ENCODE data around the gene RNF111. TPM values are rescaled to one million over a fixed set of nuclear protein-coding genes. Genes with fewer than 3 reads are reported as not detected.

RNF111 gene
- total RNA-seq, 1 experiment from 2014 or later, result 55.2 TPM

DNA sequence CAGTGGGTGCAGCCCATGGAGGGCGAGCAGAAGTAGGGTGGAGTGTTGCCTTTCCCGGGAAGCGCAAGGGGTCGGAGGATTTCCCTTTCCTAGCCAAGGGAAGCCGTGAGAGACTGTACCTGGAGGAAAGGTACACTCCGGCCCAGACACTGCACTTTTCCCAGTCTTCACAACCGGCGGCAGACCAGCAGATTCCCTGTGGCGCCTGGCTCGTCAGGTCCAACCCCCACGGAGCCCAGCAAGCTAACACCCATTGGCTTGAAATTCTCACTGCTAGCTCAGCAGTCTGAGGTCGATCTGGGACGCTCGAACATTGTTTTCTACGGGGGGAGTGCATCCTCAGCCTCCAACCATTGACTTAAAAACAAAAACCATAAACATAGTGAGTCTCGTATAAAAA lies 144.0 kb downstream of the RNF111 start:
- Mint-ChIP-seq H3K4me1 (ENCODE audit: low read depth, unreplicated experiment) (no peaks in the 10 kb centered on the region), H3K36me3 (ENCODE audit: insufficient read depth, unreplicated experiment) (peaks cover 99% of the 10 kb centered on the region), H3K27ac (ENCODE audit: unreplicated experiment) (no peak overlapping the region), H3K4me3 (ENCODE audit: low read depth, unreplicated experiment) (no peak overlapping the region), H3K9me3 (ENCODE audit: low read depth, unreplicated experiment) (peaks cover 20% of the 10 kb centered on the region), H3K27me3 (ENCODE audit: unreplicated experiment) (no peaks in the 10 kb centered on the region)
- TF ChIP-seq, protein P1, sequence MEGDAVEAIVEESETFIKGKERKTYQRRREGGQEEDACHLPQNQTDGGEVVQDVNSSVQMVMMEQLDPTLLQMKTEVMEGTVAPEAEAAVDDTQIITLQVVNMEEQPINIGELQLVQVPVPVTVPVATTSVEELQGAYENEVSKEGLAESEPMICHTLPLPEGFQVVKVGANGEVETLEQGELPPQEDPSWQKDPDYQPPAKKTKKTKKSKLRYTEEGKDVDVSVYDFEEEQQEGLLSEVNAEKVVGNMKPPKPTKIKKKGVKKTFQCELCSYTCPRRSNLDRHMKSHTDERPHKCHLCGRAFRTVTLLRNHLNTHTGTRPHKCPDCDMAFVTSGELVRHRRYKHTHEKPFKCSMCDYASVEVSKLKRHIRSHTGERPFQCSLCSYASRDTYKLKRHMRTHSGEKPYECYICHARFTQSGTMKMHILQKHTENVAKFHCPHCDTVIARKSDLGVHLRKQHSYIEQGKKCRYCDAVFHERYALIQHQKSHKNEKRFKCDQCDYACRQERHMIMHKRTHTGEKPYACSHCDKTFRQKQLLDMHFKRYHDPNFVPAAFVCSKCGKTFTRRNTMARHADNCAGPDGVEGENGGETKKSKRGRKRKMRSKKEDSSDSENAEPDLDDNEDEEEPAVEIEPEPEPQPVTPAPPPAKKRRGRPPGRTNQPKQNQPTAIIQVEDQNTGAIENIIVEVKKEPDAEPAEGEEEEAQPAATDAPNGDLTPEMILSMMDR (IDR thresholded peaks at IDR 0.05; ENCODE audit: unreplicated experiment), result no peak
- no peak for DNase-seq
- intact Hi-C loops (cut with micrococcal nuclease; ENCODE audit: unreplicated experiment), result no loop called here
- CTCF ChIA-PET, result interaction anchor here (1.0 kb wide), 1 partner anchor 11 kb away, joined by 3 read pairs; no protein-coding TSS in a partner anchor
- BruUV-seq (replicated peaks), result no TSS peak

DNA sequence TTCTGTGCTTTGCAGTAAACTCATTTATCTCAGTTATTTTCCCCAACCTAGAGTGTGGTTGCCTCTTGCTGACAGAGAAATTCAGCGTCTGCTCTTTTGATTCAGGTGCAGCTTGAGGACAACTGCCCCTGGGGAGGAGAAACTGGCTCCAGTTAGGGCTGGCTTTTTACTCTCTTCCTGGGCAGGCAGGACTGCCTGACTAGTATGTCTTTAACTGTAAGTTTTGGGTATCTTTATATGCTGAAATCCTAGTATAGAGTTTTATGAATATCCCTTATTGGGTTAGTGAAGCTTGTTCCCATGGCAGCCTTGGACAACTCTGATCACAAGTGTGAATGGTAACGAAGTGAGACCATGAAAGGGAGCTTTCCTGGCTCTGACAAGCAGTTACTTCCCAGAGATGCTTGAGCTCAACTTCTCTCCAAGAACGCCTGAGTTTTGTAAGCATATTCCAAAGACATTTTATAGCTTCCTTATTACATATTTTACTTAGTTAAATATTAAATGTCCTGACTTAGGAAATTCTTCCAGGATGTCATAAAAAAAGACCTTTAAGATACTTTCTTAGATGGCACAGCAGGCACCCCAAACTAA lies 144.6 kb downstream of the RNF111 start:
- no peaks in the 10 kb centered on the region for H3K4me1 Mint-ChIP-seq (ENCODE audit: low read depth, unreplicated experiment)
- CTCF ChIA-PET, result interaction anchor here (1.0 kb wide), 1 partner anchor 12 kb away, joined by 3 read pairs; no protein-coding TSS in a partner anchor
- DNase-seq, result no peak
- TF ChIP-seq, protein P1 (IDR thresholded peaks at IDR 0.05; ENCODE audit: unreplicated experiment), result no peak
- H3K27ac Mint-ChIP-seq (ENCODE audit: unreplicated experiment), result peak overlapping the region; percentile 35
- no peak overlapping the region for H3K4me3 Mint-ChIP-seq (ENCODE audit: low read depth, unreplicated experiment)
- BruUV-seq (replicated peaks), result no TSS peak
- peaks cover 19% of the 10 kb centered on the region for H3K9me3 Mint-ChIP-seq (ENCODE audit: low read depth, unreplicated experiment)
- intact Hi-C loops (cut with micrococcal nuclease; ENCODE audit: unreplicated experiment), result no loop called here
- no peaks in the 10 kb centered on the region for H3K27me3 Mint-ChIP-seq (ENCODE audit: unreplicated experiment)
- peaks cover 98% of the 10 kb centered on the region for H3K36me3 Mint-ChIP-seq (ENCODE audit: insufficient read depth, unreplicated experiment)

DNA sequence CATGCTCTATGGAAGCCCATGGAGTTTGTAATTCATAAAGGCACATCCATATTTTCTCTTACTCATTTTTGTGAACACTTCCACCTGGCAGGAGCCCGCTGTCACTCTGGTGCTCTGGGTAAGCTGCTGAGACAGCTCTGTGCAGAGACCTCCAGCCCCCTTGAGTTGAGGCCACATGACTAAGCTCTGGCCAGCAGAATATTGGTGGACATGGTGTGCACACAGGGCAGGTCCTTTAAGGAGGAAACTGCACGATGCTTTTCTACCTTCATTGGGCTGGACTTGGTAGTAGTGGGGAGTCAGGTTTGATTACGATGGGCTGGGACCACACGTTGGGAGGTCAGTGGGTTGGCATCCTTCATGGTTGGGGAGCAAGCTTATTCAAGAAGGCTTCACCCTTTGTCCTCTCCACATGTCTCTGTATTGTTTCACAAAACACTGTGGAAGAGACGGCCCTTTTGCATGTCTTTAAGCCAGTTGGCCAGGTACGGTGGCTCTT lies 146.5 kb downstream of the RNF111 start:
- intact Hi-C loops (cut with micrococcal nuclease; ENCODE audit: unreplicated experiment), result no loop called here
- CTCF ChIA-PET, result no interaction called here

DNA sequence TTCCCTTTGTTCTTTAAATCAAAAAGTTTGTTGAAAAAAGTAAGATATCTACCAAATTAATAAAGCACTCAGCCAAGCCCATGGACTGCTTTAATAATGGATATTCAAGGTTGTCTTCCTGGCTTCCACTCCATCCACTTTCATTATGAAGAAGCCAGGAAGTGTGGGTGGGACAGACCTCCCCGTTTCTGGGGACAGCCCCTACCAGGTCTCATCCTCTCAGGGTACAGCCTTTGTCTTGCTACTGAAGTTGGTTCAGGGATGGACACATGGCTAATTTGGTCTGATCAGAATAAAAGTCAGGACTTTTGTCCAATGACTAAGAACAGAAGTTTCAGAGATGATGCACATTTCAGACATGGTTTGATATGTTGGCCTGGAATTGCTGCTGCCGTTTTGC lies 150.1 kb downstream of the RNF111 start:
- Mint-ChIP-seq H3K4me1 (ENCODE audit: low read depth, unreplicated experiment) (no peaks in the 10 kb centered on the region), H3K9me3 (ENCODE audit: low read depth, unreplicated experiment) (no peaks in the 10 kb centered on the region), H3K27ac (ENCODE audit: unreplicated experiment) (peak overlapping the region; percentile 7), H3K27me3 (ENCODE audit: unreplicated experiment) (no peaks in the 10 kb centered on the region), H3K4me3 (ENCODE audit: low read depth, unreplicated experiment) (no peak overlapping the region), H3K36me3 (ENCODE audit: insufficient read depth, unreplicated experiment) (peaks cover 88% of the 10 kb centered on the region)
- intact Hi-C loops (cut with micrococcal nuclease; ENCODE audit: unreplicated experiment), result no loop called here
- CTCF ChIA-PET, result interaction anchor here (1.2 kb wide), 1 partner anchor 391 kb away, joined by 3 read pairs; no protein-coding TSS in a partner anchor
- TF ChIP-seq, protein P1 (IDR thresholded peaks at IDR 0.05; ENCODE audit: unreplicated experiment), result no peak
- DNase-seq, result no peak
- no TSS peak for BruUV-seq (replicated peaks)

More for the DNA sequence above, 146.5 kb downstream of the RNF111 start:
- Mint-ChIP-seq H3K27me3 (ENCODE audit: unreplicated experiment) (no peaks in the 10 kb centered on the region), H3K9me3 (ENCODE audit: low read depth, unreplicated experiment) (peaks cover 8% of the 10 kb centered on the region), H3K27ac (ENCODE audit: unreplicated experiment) (peak overlapping the region; percentile 35), H3K36me3 (ENCODE audit: insufficient read depth, unreplicated experiment) (peaks cover 98% of the 10 kb centered on the region), H3K4me3 (ENCODE audit: low read depth, unreplicated experiment) (no peak overlapping the region), H3K4me1 (ENCODE audit: low read depth, unreplicated experiment) (no peaks in the 10 kb centered on the region)
- no TSS peak for BruUV-seq (replicated peaks)
- DNase-seq, result no peak
- TF ChIP-seq, protein P1 (IDR thresholded peaks at IDR 0.05; ENCODE audit: unreplicated experiment), result no peak

Measured in Calu3 (cell line).